ENCODE results near the gene CD55. TPM values are rescaled to one million over a fixed set of nuclear protein-coding genes. Genes with fewer than 3 reads are reported as not detected.

Gene CD55
- total and polyA plus RNA-seq, 12 donors: 76.1 to 600 (median 244) TPM

DNA sequence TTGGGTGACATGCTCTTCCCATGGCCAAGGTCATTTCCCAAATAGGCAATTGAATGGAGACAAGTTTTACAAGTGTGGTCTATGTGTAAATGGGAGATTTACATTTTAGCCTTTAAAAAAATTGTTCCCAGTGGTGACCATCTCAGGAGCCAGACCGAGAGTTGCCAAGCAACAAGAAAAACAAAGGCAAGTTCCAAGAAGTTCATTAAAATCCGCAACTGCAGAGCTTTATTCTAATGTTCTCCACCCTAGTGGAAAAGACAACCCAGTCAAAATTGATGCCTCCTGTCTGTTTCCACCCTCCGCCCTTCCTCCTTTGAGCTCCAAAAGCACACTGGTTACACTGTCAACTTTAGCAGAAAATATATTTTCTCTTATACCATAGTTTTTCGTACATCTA lies 33.2 kb upstream of the CD55 start:
- TF ChIP-seq, protein P1, sequence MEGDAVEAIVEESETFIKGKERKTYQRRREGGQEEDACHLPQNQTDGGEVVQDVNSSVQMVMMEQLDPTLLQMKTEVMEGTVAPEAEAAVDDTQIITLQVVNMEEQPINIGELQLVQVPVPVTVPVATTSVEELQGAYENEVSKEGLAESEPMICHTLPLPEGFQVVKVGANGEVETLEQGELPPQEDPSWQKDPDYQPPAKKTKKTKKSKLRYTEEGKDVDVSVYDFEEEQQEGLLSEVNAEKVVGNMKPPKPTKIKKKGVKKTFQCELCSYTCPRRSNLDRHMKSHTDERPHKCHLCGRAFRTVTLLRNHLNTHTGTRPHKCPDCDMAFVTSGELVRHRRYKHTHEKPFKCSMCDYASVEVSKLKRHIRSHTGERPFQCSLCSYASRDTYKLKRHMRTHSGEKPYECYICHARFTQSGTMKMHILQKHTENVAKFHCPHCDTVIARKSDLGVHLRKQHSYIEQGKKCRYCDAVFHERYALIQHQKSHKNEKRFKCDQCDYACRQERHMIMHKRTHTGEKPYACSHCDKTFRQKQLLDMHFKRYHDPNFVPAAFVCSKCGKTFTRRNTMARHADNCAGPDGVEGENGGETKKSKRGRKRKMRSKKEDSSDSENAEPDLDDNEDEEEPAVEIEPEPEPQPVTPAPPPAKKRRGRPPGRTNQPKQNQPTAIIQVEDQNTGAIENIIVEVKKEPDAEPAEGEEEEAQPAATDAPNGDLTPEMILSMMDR (IDR thresholded peaks at IDR 0.05): no peak
- no peak for TF ChIP-seq POLR2A (IDR thresholded peaks at IDR 0.05)
- Histone ChIP-seq H3K9me3 (replicated peaks in 1 of 3) (no peaks in the 10 kb centered on the region), H3K4me1 (replicated peaks in 1 of 2) (peaks cover 0 to 11% of the 10 kb centered on the region in 2 donors), H3K36me3 (replicated peaks in 1 of 2) (no peaks in the 10 kb centered on the region), H3K27me3 (no peaks in the 10 kb centered on the region), H3K4me3 (no peak overlapping the region), H3K27ac (no peak overlapping the region)
- 83 to 88% (median 83%) methylated on average over 4 of the region's 4 CpGs for WGBS, 4 donors
- intact Hi-C loops (cut with DNase I): no loop called here
- DNase-seq: no peak

DNA sequence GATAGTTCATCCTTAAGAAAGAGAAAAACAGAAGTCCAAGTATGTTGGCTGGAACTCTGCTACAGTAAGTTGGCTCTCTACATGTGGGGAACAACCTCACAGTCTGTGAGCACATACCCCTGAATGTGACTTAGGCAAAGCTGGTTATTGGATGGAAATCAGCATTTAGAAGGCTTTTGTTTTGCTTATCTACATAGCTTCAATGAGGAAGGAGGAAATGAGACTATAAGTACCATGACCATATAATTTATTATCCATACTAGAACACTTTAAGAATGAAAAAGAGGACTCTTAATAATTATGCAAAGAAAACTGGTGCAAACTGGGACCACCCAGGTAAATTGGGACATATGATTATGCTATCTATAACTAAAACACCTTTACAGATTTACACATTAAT lies 31.7 kb upstream of the CD55 start:
- DNase-seq: no peak
- peaks cover 0 to 3% of the 10 kb centered on the region in 2 donors for H3K4me1 ChIP-seq (replicated peaks in 1 of 2)
- no peak overlapping the region for H3K27ac ChIP-seq
- intact Hi-C loops (cut with DNase I): no loop called here
- TF ChIP-seq, protein P1 (IDR thresholded peaks at IDR 0.05): no peak
- no peak for TF ChIP-seq POLR2A (IDR thresholded peaks at IDR 0.05)
- H3K36me3 ChIP-seq (replicated peaks in 1 of 2): no peaks in the 10 kb centered on the region
- H3K9me3 ChIP-seq (replicated peaks in 1 of 3): no peaks in the 10 kb centered on the region
- H3K4me3 ChIP-seq: no peak overlapping the region
- H3K27me3 ChIP-seq: no peaks in the 10 kb centered on the region

DNA sequence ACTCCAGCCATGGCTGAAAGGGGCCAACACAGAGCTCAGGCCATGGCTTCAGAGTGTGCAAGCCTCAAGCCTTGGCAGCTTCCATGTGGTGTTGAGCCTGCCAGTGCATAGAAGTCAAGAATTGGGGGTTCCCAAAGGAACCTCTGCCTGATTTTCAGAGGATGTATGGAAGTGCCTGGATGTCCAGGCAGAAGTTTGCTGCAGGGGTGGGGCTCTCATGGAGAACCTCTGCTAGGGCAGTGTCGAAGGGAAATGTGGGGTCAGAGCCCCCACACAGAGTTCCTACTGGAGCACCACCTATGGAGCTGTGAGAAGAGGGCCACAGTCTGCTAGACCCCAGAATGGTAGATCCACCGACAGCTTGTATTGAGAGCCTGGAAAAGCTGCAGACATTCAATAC lies 29.8 kb upstream of the CD55 start:
- TF ChIP-seq, protein P1 (IDR thresholded peaks at IDR 0.05): no peak
- TF ChIP-seq POLR2A (IDR thresholded peaks at IDR 0.05): no peak
- WGBS, 4 donors: 98 to 100% (median 99%) methylated on average over 1 to 2 of the region's 2 CpGs

DNA sequence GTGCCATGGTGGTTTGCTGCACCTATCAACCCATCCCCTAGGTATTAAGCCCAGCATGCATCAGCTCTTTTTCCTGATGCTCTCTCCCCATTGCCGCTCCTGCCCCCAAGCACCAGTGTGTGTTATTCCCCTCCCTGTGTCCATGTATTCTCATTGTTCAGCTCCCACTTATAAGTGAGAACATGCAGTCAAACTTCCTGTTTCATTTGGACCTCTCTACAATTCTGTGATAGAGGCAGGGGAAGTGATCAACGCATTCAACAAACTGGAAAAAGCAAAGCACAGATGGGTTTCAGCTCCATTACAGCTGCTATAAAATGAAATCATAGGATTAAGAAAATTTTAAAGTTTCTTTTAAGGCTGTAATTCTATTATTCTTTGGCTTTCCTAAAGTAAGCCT lies 23.3 kb upstream of the CD55 start:
- Histone ChIP-seq H3K4me3 (no peak overlapping the region), H3K36me3 (replicated peaks in 1 of 2) (no peaks in the 10 kb centered on the region), H3K27me3 (no peaks in the 10 kb centered on the region), H3K4me1 (replicated peaks in 1 of 2) (no peaks in the 10 kb centered on the region), H3K9me3 (replicated peaks in 1 of 3) (no peaks in the 10 kb centered on the region), H3K27ac (no peak overlapping the region)
- TF ChIP-seq, protein P1 (IDR thresholded peaks at IDR 0.05): no peak
- no peak for TF ChIP-seq POLR2A (IDR thresholded peaks at IDR 0.05)
- 69 to 86% (median 82%) methylated on average over 2 of the region's 2 CpGs for WGBS, 4 donors
- intact Hi-C loops (cut with DNase I): no loop called here
- no peak for DNase-seq

More for the DNA sequence above, 29.8 kb upstream of the CD55 start:
- Histone ChIP-seq H3K36me3 (replicated peaks in 1 of 2) (no peaks in the 10 kb centered on the region), H3K9me3 (replicated peaks in 1 of 3) (no peaks in the 10 kb centered on the region), H3K27me3 (no peaks in the 10 kb centered on the region), H3K4me1 (replicated peaks in 1 of 2) (no peaks in the 10 kb centered on the region), H3K27ac (no peak overlapping the region), H3K4me3 (no peak overlapping the region)
- intact Hi-C loops (cut with DNase I): no loop called here
- no peak for DNase-seq

All from adrenal gland (tissue), 12 donors.